Measurements from ENCODE around the gene KIF5A. TPM values are rescaled to one million over a fixed set of nuclear protein-coding genes. Genes with fewer than 3 reads are reported as not detected.
"Not testable (repeated sequence)": the region's sequence is repeated elsewhere in the genome, so short reads cannot be mapped to it uniquely, and the experiment has no call there.

KIF5A gene
- total and polyA plus RNA-seq, 3 donors from 2014 or later = 6.8 to 9.1 (median 8.4) TPM

- 98 to 99% methylated on average over 7 of the region's 7 CpGs for WGBS, 2 donors
- no peak for TF ChIP-seq POLR2A (IDR thresholded peaks at IDR 0.05)
- TF ChIP-seq, protein P1, sequence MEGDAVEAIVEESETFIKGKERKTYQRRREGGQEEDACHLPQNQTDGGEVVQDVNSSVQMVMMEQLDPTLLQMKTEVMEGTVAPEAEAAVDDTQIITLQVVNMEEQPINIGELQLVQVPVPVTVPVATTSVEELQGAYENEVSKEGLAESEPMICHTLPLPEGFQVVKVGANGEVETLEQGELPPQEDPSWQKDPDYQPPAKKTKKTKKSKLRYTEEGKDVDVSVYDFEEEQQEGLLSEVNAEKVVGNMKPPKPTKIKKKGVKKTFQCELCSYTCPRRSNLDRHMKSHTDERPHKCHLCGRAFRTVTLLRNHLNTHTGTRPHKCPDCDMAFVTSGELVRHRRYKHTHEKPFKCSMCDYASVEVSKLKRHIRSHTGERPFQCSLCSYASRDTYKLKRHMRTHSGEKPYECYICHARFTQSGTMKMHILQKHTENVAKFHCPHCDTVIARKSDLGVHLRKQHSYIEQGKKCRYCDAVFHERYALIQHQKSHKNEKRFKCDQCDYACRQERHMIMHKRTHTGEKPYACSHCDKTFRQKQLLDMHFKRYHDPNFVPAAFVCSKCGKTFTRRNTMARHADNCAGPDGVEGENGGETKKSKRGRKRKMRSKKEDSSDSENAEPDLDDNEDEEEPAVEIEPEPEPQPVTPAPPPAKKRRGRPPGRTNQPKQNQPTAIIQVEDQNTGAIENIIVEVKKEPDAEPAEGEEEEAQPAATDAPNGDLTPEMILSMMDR (IDR thresholded peaks at IDR 0.05) = no peak
- no peak overlapping the region for H3K27ac ChIP-seq
- H3K36me3 ChIP-seq (ENCODE audit: low read depth, missing control alignments) = no peaks in the 10 kb centered on the region
- intact Hi-C loops (cut with DNase I; ENCODE audit: low total_unique reads) = no loop called here
- H3K4me3 ChIP-seq = no peak overlapping the region
- H3K4me1 ChIP-seq = no peaks in the 10 kb centered on the region
- H3K27me3 ChIP-seq = no peaks in the 10 kb centered on the region
- DNase-seq = no peak
- H3K9me3 ChIP-seq = no peaks in the 10 kb centered on the region
These were observed 38.1 kb upstream of the KIF5A start for GRCh38 chr12:57511588-57512325.

- no peak overlapping the region for H3K4me3 ChIP-seq
- H3K36me3 ChIP-seq (ENCODE audit: low read depth, missing control alignments) = no peaks in the 10 kb centered on the region
- peaks cover 5% of the 10 kb centered on the region for H3K4me1 ChIP-seq
- no peaks in the 10 kb centered on the region for H3K27me3 ChIP-seq
- intact Hi-C loops (cut with DNase I; ENCODE audit: low total_unique reads) = no loop called here
- H3K27ac ChIP-seq = no peak overlapping the region
- H3K9me3 ChIP-seq = no peaks in the 10 kb centered on the region
- TF ChIP-seq, protein P1 (IDR thresholded peaks at IDR 0.05) = no peak
- no peak for TF ChIP-seq POLR2A (IDR thresholded peaks at IDR 0.05)
- DNase-seq = no peak
- 89 to 94% methylated on average over 6 of the region's 6 CpGs for WGBS, 2 donors
These were observed 37.2 kb upstream of the KIF5A start for GRCh38 chr12:57512665-57513064.

DNA sequence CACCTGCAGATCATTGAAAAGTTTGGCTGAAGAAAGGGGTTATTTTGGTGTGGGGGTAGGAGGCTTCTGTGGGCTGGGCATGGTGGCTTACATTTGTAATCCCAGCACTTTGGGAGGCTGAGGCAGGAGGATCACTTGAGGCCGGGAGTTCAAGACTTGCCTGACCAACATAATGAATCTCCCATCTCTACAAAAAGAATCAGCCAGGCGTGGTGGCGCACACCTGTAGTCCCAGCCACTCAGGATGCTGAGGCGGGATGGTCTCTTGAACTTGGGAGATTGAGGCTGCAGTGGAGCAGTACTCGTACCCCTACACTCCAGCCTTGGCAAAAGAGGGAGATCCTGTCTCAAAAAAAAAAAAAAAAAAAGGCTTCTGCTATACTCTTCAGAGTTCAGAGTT is 36.6 kb upstream of the KIF5A start:
- intact Hi-C loops (cut with DNase I; ENCODE audit: low total_unique reads) = no loop called here
- H3K9me3 ChIP-seq = no peaks in the 10 kb centered on the region
- H3K27ac ChIP-seq = no peak overlapping the region
- H3K4me1 ChIP-seq = peaks cover 11% of the 10 kb centered on the region
- H3K4me3 ChIP-seq = no peak overlapping the region
- no peaks in the 10 kb centered on the region for H3K27me3 ChIP-seq
- no peak for DNase-seq
- 96 to 97% methylated on average over 5 of the region's 5 CpGs for WGBS, 2 donors
- no peak for TF ChIP-seq POLR2A (IDR thresholded peaks at IDR 0.05)
- TF ChIP-seq, protein P1 (IDR thresholded peaks at IDR 0.05) = no peak
- no peaks in the 10 kb centered on the region for H3K36me3 ChIP-seq (ENCODE audit: low read depth, missing control alignments)

GRCh38 chr12:57513677-57514076 is 36.2 kb upstream of the KIF5A start:
- intact Hi-C loops (cut with DNase I; ENCODE audit: low total_unique reads); H3K27me3 ChIP-seq; H3K27ac ChIP-seq; DNase-seq; H3K9me3 ChIP-seq; H3K4me3 ChIP-seq; H3K36me3 ChIP-seq (ENCODE audit: low read depth, missing control alignments): not testable (repeated sequence)
- peaks cover 15% of the 10 kb centered on the region for H3K4me1 ChIP-seq
- 88 to 92% methylated on average over 6 of the region's 6 CpGs for WGBS, 2 donors

DNA sequence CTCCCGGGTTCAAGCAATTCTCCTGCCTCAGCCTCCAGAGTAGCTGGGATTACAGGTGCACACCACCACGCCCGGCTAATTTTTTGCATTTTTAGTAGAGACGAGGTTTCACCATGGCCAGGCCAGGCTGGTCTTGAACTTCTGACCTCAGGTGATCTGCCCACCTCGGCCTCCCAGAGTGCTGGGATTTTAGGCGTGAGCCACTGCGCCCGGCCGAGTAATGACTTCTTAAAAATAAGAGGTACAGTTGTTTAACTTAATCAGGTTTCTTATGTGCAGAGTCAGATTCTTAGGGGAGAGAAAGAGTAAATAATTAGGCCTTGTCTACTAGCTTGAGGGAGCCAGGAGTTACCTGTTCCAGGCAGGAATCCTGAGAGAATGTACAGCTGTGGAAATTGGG is 35.6 kb upstream of the KIF5A start:
- H3K4me3 ChIP-seq; H3K36me3 ChIP-seq (ENCODE audit: low read depth, missing control alignments); DNase-seq; H3K27ac ChIP-seq; H3K9me3 ChIP-seq; H3K27me3 ChIP-seq; intact Hi-C loops (cut with DNase I; ENCODE audit: low total_unique reads): not testable (repeated sequence)
- WGBS, 2 donors = 94% methylated on average over 9 of the region's 9 CpGs
- peaks cover 17% of the 10 kb centered on the region for H3K4me1 ChIP-seq
